Measurements from ENCODE around the gene GPR156. TPM values are rescaled to one million over a fixed set of nuclear protein-coding genes. Genes with fewer than 3 reads are reported as not detected.

The GPR156 gene
- polyA plus RNA-seq, 2 of the 4 experiments (the other 2 are of a cell fraction), result 0.43 to 0.68 TPM

- TF ChIP-seq CHD2 (IDR thresholded peaks at IDR 0.05; ENCODE audit: low read length, partially characterized antibody) (no peak), ATOH8 (CRISPR knock-in tag; IDR thresholded peaks at IDR 0.05; ENCODE audit: low read depth) (no peak), NR3C1 (IDR thresholded peaks at IDR 0.05) (no peak), PBX3 (IDR thresholded peaks at IDR 0.05) (no peak), EHMT2 (IDR thresholded peaks at IDR 0.05; ENCODE audit: low read depth) (no peak), POLR2AphosphoS2 (conservative IDR thresholded peaks at IDR 0.05; ENCODE audit: low read length) (no peak), CBX8 (IDR thresholded peaks at IDR 0.05) (no peak), MAFK (IDR thresholded peaks at IDR 0.05; ENCODE audit: partially characterized antibody) (no peak), HEYL (CRISPR knock-in tag; IDR thresholded peaks at IDR 0.05) (no peak), PHF8 (IDR thresholded peaks at IDR 0.05; ENCODE audit: borderline replicate concordance, low read depth) (no peak), E2F6 (IDR thresholded peaks at IDR 0.05; ENCODE audit: borderline replicate concordance, low read depth) (no peak), TFCP2L1 (CRISPR knock-in tag; IDR thresholded peaks at IDR 0.05) (no peak), HES2 (IDR thresholded peaks at IDR 0.05) (no peak), CTCF (IDR thresholded peaks at IDR 0.05) (no peak), RCOR1 (IDR thresholded peaks at IDR 0.05; ENCODE audit: low read depth, low read length) (no peak), HOXA7 (CRISPR knock-in tag; IDR thresholded peaks at IDR 0.05) (no peak)
- 83% methylated on average over 3 of the region's 3 CpGs for WGBS (ENCODE audit: missing lambda C conversion rate)
- FAIRE-seq (no peak), ATAC-seq (no peak), DNase-seq (ENCODE audit: low read depth in 1 of 2, low spot score in 1 of 2) (no peak)
- POLR2A ChIA-PET, result interaction anchor here (1.0 kb wide), 1 partner anchor 86 kb away, joined by 3 read pairs; no protein-coding TSS in a partner anchor
- H3K4me1 ChIP-seq, result peaks cover 42% of the 10 kb centered on the region
- no peak overlapping the region for H3K4me3 ChIP-seq
- H3K4me2 ChIP-seq, result no peak overlapping the region
- CTCF ChIA-PET, result interaction anchor here (1.6 to 3.1 kb wide), 3 partner anchors 17 to 349 kb away, joined by 3 to 16 read pairs (median 6); no protein-coding TSS in a partner anchor
- peak overlapping the region in 1 of 2 experiments; percentile 50; a peak in 2 of 6 replicates for H3K27ac ChIP-seq
- no peaks in the 10 kb centered on the region for H3K9me3 ChIP-seq
Measured at GRCh38 chr3:120180731-120181412, 104.2 kb downstream of the GPR156 start.

- H3K4me2 ChIP-seq, result peak overlapping the region; percentile 81
- no peak for FAIRE-seq
- WGBS (ENCODE audit: missing lambda C conversion rate), result 66% methylated on average over 2 of the region's 2 CpGs
- no peak for TF ChIP-seq MAZ (IDR thresholded peaks at IDR 0.05; ENCODE audit: borderline replicate concordance, low read depth, low read length)
- no peak for TF ChIP-seq ZC3H11A (IDR thresholded peaks at IDR 0.05)
- no peak for TF ChIP-seq JUNB (IDR thresholded peaks at IDR 0.05)
- no peak for TF ChIP-seq FOSB (CRISPR knock-in tag; IDR thresholded peaks at IDR 0.05)
- peak; percentile 58 to 70; a peak in 5 of 6 replicates for ATAC-seq
- ChIA-PET POLR2A (interaction anchor here (1.4 to 4.7 kb wide), 2 partner anchors 82 to 84 kb away, joined by 4 to 48 read pairs; no protein-coding TSS in a partner anchor), CTCF (interaction anchor here (0.7 to 2.3 kb wide), 8 partner anchors 9 to 286 kb away, joined by 3 to 8 read pairs (median 4); no protein-coding TSS in a partner anchor)
- peak overlapping the region; percentile 82 to 89 for H3K27ac ChIP-seq
- peak overlapping the region; percentile 5; the same call in 1 of the 3 replicates for H3K4me3 ChIP-seq
- H3K4me1 ChIP-seq, result peaks cover 55% of the 10 kb centered on the region
- peak in 1 of 2 experiments; percentile 60 for DNase-seq (ENCODE audit: low read depth in 1 of 2, low spot score in 1 of 2)
- no peaks in the 10 kb centered on the region for H3K9me3 ChIP-seq
Measured at GRCh38 chr3:120177707-120178306, 107.2 kb downstream of the GPR156 start.

Measured in A549 (cell line).